22Rv1 (cell line): ENCODE data around the gene ALOX5.

Experiments used
- CTCF ChIP-seq: fragments of 450-650 bp; IDR thresholded peaks from 2 replicates; pipeline ENCODE4 v1.5.1; 2017; ENCODE audit warnings: mild to moderate bottlenecking
- ZFX ChIP-seq: fragments of 450-650 bp; IDR thresholded peaks from 2 replicates; pipeline ENCODE4 v1.6.1; 2017; ENCODE audit warnings: antibody characterized with exemption, borderline replicate concordance

- no peak for TF ChIP-seq CTCF
- TF ChIP-seq ZFX = no peak
Measured at GRCh38 chr10:45374350-45375052, 485 bp downstream of the ALOX5 start.
